MM.1S (cell line): ENCODE data around the gene ADCY3.

ENCODE experiments used
- CTCF ChIP-seq: fragments of 300-600 bp; sonication (generic); IDR thresholded peaks from 2 replicates; pipeline ENCODE4 v1.5.1; 2016; ENCODE audit warnings: antibody characterized with exemption, low read length, mixed read lengths
- EZH2phosphoT487 ChIP-seq: fragments of 300-600 bp; sonication (generic); IDR thresholded peaks from 2 replicates; pipeline ENCODE4 v1.6.1; 2018; ENCODE audit warnings: antibody characterized with exemption, low read length

DNA sequence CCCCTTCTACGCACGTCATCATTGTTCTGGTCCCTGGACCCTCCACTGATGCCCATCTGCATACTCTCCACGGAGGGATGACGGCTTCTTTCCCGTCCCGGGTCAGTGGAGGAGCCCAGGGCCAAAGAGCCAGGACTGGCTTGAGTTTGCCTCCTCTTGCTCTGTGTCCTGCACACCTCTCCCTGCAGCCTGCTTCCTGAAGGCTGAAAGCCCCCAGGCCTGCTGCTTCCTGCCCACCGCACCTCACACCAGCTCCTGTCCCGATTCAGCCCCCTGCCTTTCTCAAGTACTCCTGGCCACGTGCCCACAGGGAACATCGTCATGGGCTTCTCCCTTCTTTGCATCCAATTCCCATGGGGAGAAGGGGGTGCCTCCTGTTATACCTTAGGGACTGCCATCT lies 7.1 kb downstream of the ADCY3 start:
- TF ChIP-seq CTCF (no peak), EZH2phosphoT487 (no peak)
